Prostate gland (tissue), 2 donors: ENCODE measurements around the gene PALS1. TPM values are rescaled to one million over a fixed set of nuclear protein-coding genes. Genes with fewer than 3 reads are reported as not detected.

Source experiments
- DNase-seq: peaks from one replicate; pipeline ENCODE4 v3.0.0-alpha.2; 2019; ENCODE audit warnings: low spot score
- H3K27ac ChIP-seq, 2 donors: fragments of 200-600 bp; sonication (generic); 2 replicates each; pipeline ENCODE4 v1.5.1; 2017 to 2019
- H3K27me3 ChIP-seq: fragments of 200-600 bp; sonication (generic); replicated peaks from 2 replicates; pipeline ENCODE4 v1.5.1; 2019; ENCODE audit not compliant: insufficient read depth
- H3K36me3 ChIP-seq, 2 donors: fragments of 200-600 bp; sonication (generic); 1 replicate in 1 of 2; 2 replicates in 1 of 2; pipeline versions ENCODE4 v1.5.1 to v1.8.1; 2017 to 2019
- H3K4me1 ChIP-seq: fragments of 200-600 bp; sonication (generic); replicated peaks from 2 replicates; pipeline ENCODE4 v1.5.1; 2019
- H3K4me3 ChIP-seq, 2 donors: fragments of 200-600 bp; sonication (generic); 2 replicates each; pipeline ENCODE4 v1.5.1; 2017 to 2019
- H3K9me3 ChIP-seq: fragments of 200-600 bp; sonication (generic); 2 replicates; pipeline ENCODE4 v1.5.1; 2017
- POLR2A ChIP-seq: fragments of 450-650 bp; IDR thresholded peaks from one replicate; pipeline ENCODE4 v1.6.1; 2016; ENCODE audit warnings: antibody characterized with exemption, mild to moderate bottlenecking
- POLR2AphosphoS5 ChIP-seq: sonication (generic); formaldehyde crosslinking; IDR thresholded peaks from one replicate; pipeline ENCODE4 v1.6.1; 2017; ENCODE audit warnings: antibody characterized with exemption
- WGBS: methylation state at CpG from one replicate; pipeline ENCODE4 v1.1.5; 2018; 5-methylcytosine and 5-hydroxymethylcytosine counted together
- intact Hi-C: fragments of 100-400 bp; cut with DNase I; formaldehyde crosslinking; loops from one replicate; pipeline ENCODE4 v1.14.2; 2022
- total RNA-seq, 2 donors: library from RNA; depleted of rRNA; stranded (reverse); fragments of >200 nt; gene quantifications; one replicate each; pipeline ENCODE4 v1.1.0, GENCODE V29; 2016
- TF ChIP-seq, protein P1 (sequence below), 4 experiments: fragments of 200-600 bp in 2 of 4; fragments of 450-650 bp in 2 of 4; sonication (generic) in 2 of 4; IDR thresholded peaks; 1 replicate in 3 of 4; 2 replicates in 1 of 4; pipeline ENCODE4 v1.5.1; 2016 to 2019; ENCODE audit warnings: antibody characterized with exemption in 4 of 4, mild to moderate bottlenecking in 2 of 4, moderate library complexity in 2 of 4

PALS1 gene
- total RNA-seq, 2 donors from 2014 or later = 22.3 to 36.5 TPM

DNA sequence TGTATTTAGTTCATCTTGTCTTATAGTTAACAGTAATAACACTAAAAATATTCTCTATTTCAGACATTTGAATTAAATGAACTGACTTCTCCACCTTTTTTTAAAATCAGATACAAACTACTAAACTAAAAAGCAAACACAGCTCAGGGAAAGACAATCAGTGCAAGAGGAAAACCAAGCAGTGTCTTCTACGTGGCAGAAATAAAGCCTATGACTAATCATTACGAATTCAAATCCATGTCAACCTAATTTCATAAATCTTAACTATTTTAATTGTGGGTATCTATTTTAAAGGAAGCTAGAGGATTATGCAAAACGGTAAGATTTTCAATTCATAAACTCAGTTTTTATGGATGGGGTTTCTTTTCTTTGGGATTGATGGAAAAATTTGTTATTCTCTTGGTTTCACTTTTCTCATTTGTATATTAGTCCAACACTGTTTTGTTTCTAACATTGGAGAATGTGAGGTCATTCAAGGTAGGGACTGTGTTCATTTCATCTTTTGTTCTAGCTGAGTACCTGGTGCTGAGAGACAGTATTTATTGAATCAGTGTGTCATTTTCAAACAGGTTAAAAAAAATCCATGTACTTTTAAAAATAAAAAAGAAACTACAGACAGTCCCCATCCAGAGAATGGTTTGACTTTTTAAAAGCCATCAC lies 12.8 kb upstream of the PALS1 start:
- Histone ChIP-seq H3K27me3 (no peaks in the 10 kb centered on the region), H3K9me3 (no peaks in the 10 kb centered on the region), H3K4me3 (no peak overlapping the region), H3K4me1 (no peaks in the 10 kb centered on the region), H3K36me3 (no peaks in the 10 kb centered on the region), H3K27ac (no peak overlapping the region)
- TF ChIP-seq, protein P1, sequence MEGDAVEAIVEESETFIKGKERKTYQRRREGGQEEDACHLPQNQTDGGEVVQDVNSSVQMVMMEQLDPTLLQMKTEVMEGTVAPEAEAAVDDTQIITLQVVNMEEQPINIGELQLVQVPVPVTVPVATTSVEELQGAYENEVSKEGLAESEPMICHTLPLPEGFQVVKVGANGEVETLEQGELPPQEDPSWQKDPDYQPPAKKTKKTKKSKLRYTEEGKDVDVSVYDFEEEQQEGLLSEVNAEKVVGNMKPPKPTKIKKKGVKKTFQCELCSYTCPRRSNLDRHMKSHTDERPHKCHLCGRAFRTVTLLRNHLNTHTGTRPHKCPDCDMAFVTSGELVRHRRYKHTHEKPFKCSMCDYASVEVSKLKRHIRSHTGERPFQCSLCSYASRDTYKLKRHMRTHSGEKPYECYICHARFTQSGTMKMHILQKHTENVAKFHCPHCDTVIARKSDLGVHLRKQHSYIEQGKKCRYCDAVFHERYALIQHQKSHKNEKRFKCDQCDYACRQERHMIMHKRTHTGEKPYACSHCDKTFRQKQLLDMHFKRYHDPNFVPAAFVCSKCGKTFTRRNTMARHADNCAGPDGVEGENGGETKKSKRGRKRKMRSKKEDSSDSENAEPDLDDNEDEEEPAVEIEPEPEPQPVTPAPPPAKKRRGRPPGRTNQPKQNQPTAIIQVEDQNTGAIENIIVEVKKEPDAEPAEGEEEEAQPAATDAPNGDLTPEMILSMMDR (IDR thresholded peaks at IDR 0.05) = no peak
- TF ChIP-seq POLR2A = no peak
- TF ChIP-seq POLR2AphosphoS5 = no peak
- no peak for DNase-seq
- intact Hi-C loops = no loop called here
- 83% methylated on average over 3 of the region's 3 CpGs for WGBS

DNA sequence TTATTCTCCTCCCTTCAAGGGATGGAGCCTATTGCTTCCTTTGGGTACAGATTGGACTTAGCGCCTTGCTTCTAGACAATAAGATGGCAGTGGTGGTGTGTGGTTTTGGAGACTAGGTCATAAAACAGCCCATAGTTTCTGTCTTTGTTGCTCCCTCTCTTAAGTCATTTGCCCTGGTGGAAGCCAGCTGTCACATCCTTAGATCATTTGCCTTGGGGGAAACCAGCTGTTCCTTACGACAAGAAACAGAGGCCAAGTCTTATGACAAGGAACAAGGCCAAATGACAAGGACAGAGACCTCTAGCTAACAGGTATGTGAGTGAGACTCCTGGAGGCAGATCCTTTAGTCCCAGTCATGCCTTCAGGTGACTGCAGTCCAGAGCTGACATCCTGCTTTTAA lies 9.2 kb upstream of the PALS1 start:
- no peaks in the 10 kb centered on the region for H3K27me3 ChIP-seq
- no peaks in the 10 kb centered on the region for H3K9me3 ChIP-seq
- no peak overlapping the region for H3K27ac ChIP-seq
- TF ChIP-seq POLR2A = no peak
- TF ChIP-seq, protein P1 (IDR thresholded peaks at IDR 0.05) = no peak
- TF ChIP-seq POLR2AphosphoS5 = no peak
- no peaks in the 10 kb centered on the region for H3K4me1 ChIP-seq
- no peak for DNase-seq
- no peak overlapping the region for H3K4me3 ChIP-seq
- intact Hi-C loops = no loop called here
- WGBS = 83% methylated on average over 2 of the region's 2 CpGs
- no peaks in the 10 kb centered on the region for H3K36me3 ChIP-seq

DNA sequence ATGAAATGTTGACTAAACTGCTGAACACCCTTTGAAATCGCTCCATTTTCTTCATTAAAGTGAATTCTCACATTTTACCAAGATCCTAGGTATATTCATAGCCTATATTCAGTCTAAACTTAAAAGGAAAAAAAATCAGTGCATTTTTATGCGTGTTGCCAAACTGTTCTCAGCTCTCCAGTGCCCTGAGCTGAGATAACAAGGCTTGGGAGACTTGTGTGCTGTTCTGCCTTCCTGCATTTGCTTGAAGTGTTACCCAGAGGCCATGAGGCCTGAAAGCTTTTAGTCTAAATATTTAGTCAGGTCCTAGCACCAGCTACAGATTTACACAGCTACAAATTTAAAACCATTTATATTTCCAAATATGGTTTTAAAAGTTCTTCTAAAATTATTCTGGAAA lies 8.6 kb upstream of the PALS1 start:
- intact Hi-C loops = no loop called here

DNA sequence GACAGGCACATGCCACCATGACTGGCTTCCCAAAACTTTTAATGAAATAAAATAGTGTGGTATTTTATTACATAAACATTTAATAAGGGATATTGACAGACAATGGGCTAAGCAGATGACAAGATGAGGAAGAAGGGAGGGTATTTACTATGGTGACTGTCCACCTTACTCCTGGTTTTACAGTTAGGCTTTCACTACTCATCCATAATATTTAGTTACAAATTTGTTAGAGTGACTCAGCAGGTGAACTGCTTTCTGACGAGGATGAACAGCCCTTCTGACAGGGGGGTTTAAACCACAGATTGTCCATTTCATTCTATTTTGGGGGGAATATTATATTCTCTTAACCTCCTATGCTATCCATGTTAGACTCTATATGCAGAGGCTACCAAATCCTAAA lies 3.6 kb upstream of the PALS1 start:
- H3K4me3 ChIP-seq = no peak overlapping the region
- no peaks in the 10 kb centered on the region for H3K27me3 ChIP-seq
- no peak for TF ChIP-seq POLR2A
- TF ChIP-seq, protein P1 (IDR thresholded peaks at IDR 0.05) = no peak
- no peak for TF ChIP-seq POLR2AphosphoS5
- H3K4me1 ChIP-seq = no peaks in the 10 kb centered on the region
- no peak overlapping the region for H3K27ac ChIP-seq
- DNase-seq = no peak
- intact Hi-C loops = no loop called here
- H3K36me3 ChIP-seq = no peaks in the 10 kb centered on the region
- no peaks in the 10 kb centered on the region for H3K9me3 ChIP-seq
- WGBS = 55% methylated on average over 1 of the region's 1 CpG

More for the DNA sequence above, 8.6 kb upstream of the PALS1 start:
- TF ChIP-seq, protein P1 (IDR thresholded peaks at IDR 0.05) = no peak
- TF ChIP-seq POLR2AphosphoS5 = no peak
- no peak for TF ChIP-seq POLR2A
- no peak overlapping the region for H3K4me3 ChIP-seq
- H3K27ac ChIP-seq = no peak overlapping the region
- no peaks in the 10 kb centered on the region for H3K36me3 ChIP-seq
- no peaks in the 10 kb centered on the region for H3K27me3 ChIP-seq
- H3K4me1 ChIP-seq = no peaks in the 10 kb centered on the region
- no peaks in the 10 kb centered on the region for H3K9me3 ChIP-seq
- no peak for DNase-seq
- WGBS = 53% methylated on average over 2 of the region's 2 CpGs

DNA sequence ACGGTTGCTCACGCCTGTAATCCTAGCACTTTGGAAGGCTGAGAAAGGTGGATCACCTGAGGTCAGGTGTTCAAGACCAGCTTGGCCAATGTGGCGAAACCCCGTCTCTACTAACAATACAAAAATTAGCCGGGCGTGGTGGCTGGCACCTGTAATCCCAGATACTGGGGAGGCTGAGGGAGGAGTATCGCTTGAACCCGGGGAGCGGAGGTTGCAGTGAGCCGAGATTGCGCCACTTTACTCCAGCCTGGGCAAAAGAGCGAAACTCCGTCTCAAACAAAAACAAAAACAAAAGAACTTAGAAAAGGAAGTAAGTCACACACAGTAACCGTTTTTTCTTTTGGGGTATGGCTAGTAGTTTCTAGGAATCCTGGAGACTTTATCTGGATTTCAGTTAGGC lies 1.7 kb upstream of the PALS1 start:
- intact Hi-C loops = no loop called here
- TF ChIP-seq, protein P1 (IDR thresholded peaks at IDR 0.05) = no peak
- TF ChIP-seq POLR2A (no peak), POLR2AphosphoS5 (no peak)
- WGBS = 87% methylated on average over 14 of the region's 14 CpGs

More for the DNA sequence above, 1.7 kb upstream of the PALS1 start:
- Histone ChIP-seq H3K36me3 (no peaks in the 10 kb centered on the region), H3K4me3 (no peak overlapping the region), H3K4me1 (peaks cover 3% of the 10 kb centered on the region), H3K27me3 (no peaks in the 10 kb centered on the region), H3K27ac (no peak overlapping the region), H3K9me3 (no peaks in the 10 kb centered on the region)
- no peak for DNase-seq
